GM11168 (cell line): ENCODE data around the gene TRAF1.

Experiments
- in situ Hi-C: fragments of 300-500 bp; cut with MboI; formaldehyde crosslinking; loops from one replicate; pipeline ENCODE4 v1.12.0; 2022; ENCODE audit warnings: low sequenced_read_pairs; ENCODE audit not compliant: unreplicated experiment

The TRAF1 gene

GRCh38 chr9:120873512-120873911 is 53.1 kb downstream of the TRAF1 start:
- in situ Hi-C loops: no loop called here

GRCh38 chr9:120872791-120873502 is 53.6 kb downstream of the TRAF1 start:
- in situ Hi-C loops: no loop called here

- in situ Hi-C loops: no loop called here
Observed at GRCh38 chr9:120870206-120870605, 56.4 kb downstream of the TRAF1 start.

DNA sequence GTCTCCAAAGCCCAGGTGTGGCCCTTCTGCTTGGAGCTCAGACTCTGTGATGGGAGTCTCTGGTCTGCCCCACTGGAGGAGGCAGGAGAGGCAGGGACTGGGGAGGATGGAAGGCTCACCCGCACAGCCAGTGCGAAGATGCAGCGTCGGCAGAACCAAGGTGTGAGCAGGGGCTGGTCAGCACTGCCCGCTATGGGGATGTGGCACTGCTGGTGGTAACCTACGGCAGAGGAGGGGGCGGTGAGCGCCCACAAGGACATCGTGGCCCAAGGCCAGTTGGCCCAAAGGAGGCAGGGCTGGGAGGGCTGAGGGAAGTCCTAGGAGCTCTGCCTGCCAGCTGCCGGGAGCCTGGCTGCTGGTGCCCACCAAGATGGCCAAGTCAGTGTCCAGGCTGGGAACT is 56.9 kb downstream of the TRAF1 start:
- in situ Hi-C loops: no loop called here

DNA sequence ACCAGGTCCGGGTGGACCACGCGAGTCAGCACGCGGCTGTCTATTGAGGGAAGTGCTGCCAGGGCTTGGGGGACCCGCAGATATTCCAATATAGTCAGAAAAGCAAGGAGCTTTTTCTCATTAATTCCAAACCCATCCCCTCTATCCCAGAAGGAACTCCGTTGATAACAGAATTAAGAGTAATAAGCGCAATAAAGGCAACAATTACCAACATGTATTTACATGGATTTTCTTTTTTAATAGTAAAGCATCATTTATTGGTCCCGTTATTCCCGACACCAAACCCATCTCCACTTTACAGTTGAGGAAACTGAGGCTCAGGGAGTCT is 57.3 kb downstream of the TRAF1 start:
- in situ Hi-C loops: no loop called here

DNA sequence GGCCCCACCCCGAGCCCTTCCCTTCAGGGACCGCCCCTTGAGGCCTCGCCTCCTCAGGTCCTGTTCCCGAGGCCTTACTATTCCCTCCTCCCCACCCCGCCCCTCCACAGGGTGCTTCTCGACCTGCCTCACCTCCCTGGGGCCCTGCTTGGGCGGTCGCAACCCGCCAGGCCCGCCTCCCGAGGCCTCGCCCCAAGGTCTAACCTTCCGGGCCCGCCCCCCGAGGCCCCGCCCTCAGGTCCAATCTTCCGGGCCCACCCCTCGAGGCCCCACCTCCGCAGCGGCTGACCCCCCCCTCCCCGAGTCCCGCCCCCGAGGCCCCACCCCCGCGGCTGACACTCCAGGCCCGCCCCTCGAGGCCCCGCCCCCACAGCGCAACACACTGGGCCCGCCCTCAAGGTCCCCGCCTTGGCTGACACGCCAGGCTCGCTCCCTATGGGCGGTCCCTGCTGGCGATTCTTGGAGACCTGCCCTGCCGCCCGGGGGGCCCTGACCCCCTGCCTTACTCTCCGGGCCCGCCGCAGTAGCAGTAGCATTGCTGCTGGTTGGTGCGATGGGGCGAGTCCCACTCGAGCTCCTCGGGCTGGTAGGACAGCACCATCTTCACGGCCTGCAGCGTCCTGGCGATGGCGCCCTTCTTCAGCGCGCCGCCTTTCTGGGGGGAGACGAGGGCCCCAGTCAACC is 57.8 kb downstream of the TRAF1 start:
- in situ Hi-C loops: no loop called here

- in situ Hi-C loops: no loop called here
Observed at GRCh38 chr9:120868339-120868675, 58.3 kb downstream of the TRAF1 start.

GRCh38 chr9:120867676-120868338 is 58.8 kb downstream of the TRAF1 start:
- in situ Hi-C loops: no loop called here

DNA sequence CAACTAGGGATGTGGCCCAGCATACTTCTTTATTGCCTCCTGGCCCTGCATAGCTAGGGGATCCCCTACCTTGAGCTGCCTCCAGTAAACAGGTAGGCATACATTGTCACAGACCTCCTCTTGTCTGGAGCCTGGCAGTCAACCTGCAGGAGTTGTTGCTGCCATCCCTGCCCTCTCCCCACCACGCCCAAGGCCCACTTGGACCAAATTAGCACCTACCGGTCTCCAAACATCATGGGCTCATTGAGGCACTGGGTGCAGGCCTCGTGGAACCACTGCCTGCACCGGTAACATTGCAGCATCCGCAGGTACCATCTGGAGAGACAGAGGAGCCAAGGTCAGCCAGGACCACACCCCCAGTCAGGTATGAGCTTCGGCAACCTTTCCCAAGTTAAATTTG is 59.9 kb downstream of the TRAF1 start:
- in situ Hi-C loops: no loop called here

- in situ Hi-C loops: no loop called here
Observed at GRCh38 chr9:120865809-120866208, 60.8 kb downstream of the TRAF1 start.

- in situ Hi-C loops: no loop called here
Observed at GRCh38 chr9:120865176-120865575, 61.4 kb downstream of the TRAF1 start.

GRCh38 chr9:120864719-120865118 is 61.9 kb downstream of the TRAF1 start:
- in situ Hi-C loops: no loop called here

- in situ Hi-C loops: no loop called here
Observed at GRCh38 chr9:120863833-120864232, 62.8 kb downstream of the TRAF1 start.

DNA sequence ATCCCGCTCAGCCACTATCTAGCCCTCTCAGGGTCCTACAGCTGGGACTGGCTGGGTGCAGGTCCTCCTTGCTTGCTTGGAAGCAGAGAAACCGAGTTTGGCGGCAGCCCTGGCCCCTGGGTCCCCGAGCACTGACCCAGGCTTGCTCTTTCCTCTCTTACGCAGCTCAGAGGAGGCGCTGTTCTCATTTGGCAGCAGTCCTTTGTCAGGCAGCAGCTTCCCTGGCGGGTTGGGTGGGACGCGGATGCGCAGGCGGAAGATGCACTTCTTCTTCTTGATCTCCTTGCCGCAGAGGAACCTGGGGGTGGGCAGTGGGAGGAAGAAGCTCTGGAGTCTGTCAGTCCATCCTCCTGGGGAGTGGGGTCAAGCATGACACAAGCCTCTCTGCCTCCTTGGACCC is 64.1 kb downstream of the TRAF1 start:
- in situ Hi-C loops: no loop called here

DNA sequence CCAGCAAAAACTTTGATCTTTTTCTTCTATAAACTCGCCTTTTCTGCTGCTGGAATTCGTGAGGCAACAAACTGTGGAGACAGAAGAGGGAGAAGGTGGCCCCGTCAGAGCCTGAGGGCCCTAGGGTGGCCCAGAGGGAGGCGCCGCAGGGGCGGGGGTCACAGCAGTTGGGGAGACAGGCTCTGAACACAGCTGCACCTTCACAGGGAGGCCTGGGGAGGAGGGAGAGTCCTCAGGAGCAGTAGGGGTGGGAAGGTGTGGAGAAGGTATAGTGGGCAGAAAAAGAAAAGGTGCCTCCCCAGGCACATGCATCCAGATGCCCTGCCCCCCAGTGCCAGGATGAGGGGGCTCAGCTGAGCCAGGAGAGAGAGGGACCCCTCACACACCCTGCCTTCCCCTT is 64.7 kb downstream of the TRAF1 start:
- in situ Hi-C loops: no loop called here

DNA sequence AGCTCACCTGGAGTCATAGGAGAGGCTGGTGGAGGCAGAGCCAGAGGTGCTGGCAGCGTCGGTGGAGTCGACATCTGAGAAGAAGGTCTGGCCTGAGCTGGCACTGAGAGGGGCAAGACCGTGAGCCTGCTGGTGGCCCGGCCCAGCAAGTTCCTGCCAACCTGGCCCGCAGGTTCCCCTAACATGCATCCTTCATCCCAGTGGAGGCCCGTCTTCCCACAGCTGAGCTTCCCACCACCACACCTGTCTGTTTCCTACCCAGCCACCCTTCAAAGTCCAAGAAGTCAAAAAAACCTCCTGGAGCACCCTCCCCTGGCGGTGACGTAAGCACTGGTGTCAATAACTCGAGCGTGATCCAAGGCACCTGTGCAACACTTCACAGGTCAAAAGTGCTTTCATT is 66.5 kb downstream of the TRAF1 start:
- in situ Hi-C loops: no loop called here

DNA sequence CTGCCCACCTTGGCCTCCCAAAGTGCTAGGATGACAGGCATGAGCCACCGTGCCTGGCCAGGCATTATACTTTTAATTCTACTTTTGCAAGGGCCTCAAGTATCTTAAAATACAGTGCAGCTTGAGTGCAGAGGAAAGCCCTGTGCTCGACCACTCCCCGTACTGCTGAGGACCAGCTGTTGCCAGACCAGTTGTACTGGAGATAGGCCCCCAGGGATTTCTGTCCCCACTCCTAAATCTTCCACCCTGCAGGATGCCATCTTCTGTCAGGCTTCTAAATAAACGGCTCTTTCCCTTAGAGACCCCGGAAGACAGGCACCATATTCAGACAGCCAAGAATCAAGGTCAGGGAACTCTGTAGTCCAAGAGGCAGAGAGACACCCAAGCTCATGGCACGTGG is 67.2 kb downstream of the TRAF1 start:
- in situ Hi-C loops: no loop called here

- in situ Hi-C loops: no loop called here
Observed at GRCh38 chr9:120857902-120858301, 68.7 kb downstream of the TRAF1 start.

DNA sequence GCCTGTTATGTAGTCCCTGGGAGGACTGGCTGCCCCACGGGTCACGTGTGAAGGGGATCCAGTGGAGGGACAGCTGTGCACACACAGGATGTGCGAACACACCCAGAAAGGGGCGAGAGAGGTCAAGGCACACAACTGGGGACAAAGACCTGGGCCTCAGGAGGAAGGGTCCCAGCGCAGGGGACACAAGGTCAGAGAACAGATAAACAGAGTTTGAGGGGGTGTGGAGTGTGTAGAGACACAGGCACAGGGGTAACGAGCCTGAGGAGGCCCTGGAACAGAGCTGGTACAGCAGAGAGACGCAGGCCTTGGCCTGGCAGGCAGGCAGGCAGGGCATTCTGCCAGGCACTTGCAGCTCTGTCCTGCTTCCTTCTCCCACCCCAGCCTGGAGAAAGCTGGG is 69.1 kb downstream of the TRAF1 start:
- in situ Hi-C loops: no loop called here

DNA sequence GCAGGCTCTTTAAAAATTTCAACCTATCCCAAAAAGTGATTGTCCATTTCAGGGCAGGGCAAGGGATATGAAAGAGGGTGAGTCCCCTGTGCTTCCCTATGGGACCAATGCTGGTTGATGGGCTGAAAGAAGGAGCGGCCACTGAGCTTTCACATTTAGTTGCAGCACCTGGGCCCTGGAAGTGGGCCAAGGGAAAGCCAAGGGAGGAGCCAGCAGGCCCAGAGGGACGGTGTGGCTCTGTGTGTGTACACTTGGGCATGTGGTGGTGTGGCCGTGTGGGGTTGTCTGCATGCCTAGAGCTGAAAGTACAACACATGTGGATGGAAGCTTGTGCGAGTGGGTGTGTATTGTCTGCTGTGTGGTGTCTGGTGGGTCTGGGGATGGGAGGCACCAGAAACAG is 69.9 kb downstream of the TRAF1 start:
- in situ Hi-C loops: no loop called here

- in situ Hi-C loops: no loop called here
Observed at GRCh38 chr9:120855827-120856670, 70.5 kb downstream of the TRAF1 start.
